ENCODE measurements around the gene FBN2.
"Not testable (repeated sequence)": the region's sequence is repeated elsewhere in the genome, so short reads cannot be mapped to it uniquely, and the experiment has no call there.

GRCh38 chr5:128447224-128447623, 90.8 kb downstream of the FBN2 start:
- not testable (repeated sequence) for TF ChIP-seq EZH2 (IDR thresholded peaks at IDR 0.05); POLR2AphosphoS5 (IDR thresholded peaks at IDR 0.05; ENCODE audit: borderline replicate concordance, low read depth, low read length)
